Neural progenitor cell (in vitro differentiated cells): ENCODE results near the gene VAV3.

ENCODE experiments used
- CTCF ChIP-seq: fragments of 200-600 bp; sonication (generic); IDR thresholded peaks from 2 replicates; pipeline ENCODE4 v1.5.1; 2017; ENCODE audit warnings: antibody characterized with exemption, mild to moderate bottlenecking
- EZH2phosphoT487 ChIP-seq: fragments of 200-600 bp; sonication (generic); IDR thresholded peaks from 2 replicates; pipeline ENCODE4 v1.6.1; 2017; ENCODE audit warnings: antibody characterized with exemption

GRCh38 chr1:107883562-107883961 lies 81.4 kb downstream of the VAV3 start:
- TF ChIP-seq CTCF: no peak
- no peak for TF ChIP-seq EZH2phosphoT487
